A673 (cell line): ENCODE data around the gene SCCPDH.
"Not testable (repeated sequence)": the region's sequence is repeated elsewhere in the genome, so short reads cannot be mapped to it uniquely, and the experiment has no call there.

Experiments
- EZH2 ChIP-seq: fragments of 200-600 bp; sonication (generic); IDR thresholded peaks from 2 replicates; pipeline ENCODE4 v1.6.1; 2017; ENCODE audit warnings: borderline replicate concordance, low read depth, mild to moderate bottlenecking, mixed read lengths, antibody characterized with exemption, low read length; ENCODE audit not compliant: poor library complexity, severe bottlenecking
- TF ChIP-seq, protein P1 (sequence below): fragments of 300-800, 200-600 bp; sonication (generic); conservative IDR thresholded peaks from 2 replicates; pipeline ENCODE4 v1.5.1; 2017; ENCODE audit warnings: low read depth, mild to moderate bottlenecking, antibody characterized with exemption, low read length, moderate library complexity, mixed read lengths

DNA sequence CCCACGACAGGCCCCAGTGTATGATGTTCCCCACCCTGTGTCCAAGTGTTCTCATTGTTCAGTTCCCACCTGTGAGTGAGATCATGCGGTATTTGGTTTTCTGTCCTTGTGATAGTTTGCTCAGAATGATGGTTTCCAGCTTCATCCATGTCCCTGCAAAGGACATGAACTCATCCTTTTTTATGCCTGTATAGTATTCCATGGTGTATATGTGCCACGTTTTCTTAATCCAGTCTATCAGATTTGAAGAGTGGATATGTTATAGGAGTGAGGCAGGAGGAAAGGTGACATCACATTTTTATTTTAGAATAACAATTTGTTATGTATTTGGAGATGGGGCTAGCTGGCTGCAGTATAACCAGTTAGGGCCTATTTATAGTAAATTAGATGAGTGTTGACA is 7.7 kb downstream of the SCCPDH start:
- TF ChIP-seq, protein P1, sequence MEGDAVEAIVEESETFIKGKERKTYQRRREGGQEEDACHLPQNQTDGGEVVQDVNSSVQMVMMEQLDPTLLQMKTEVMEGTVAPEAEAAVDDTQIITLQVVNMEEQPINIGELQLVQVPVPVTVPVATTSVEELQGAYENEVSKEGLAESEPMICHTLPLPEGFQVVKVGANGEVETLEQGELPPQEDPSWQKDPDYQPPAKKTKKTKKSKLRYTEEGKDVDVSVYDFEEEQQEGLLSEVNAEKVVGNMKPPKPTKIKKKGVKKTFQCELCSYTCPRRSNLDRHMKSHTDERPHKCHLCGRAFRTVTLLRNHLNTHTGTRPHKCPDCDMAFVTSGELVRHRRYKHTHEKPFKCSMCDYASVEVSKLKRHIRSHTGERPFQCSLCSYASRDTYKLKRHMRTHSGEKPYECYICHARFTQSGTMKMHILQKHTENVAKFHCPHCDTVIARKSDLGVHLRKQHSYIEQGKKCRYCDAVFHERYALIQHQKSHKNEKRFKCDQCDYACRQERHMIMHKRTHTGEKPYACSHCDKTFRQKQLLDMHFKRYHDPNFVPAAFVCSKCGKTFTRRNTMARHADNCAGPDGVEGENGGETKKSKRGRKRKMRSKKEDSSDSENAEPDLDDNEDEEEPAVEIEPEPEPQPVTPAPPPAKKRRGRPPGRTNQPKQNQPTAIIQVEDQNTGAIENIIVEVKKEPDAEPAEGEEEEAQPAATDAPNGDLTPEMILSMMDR = not testable (repeated sequence)
- not testable (repeated sequence) for TF ChIP-seq EZH2
